ENCODE results near the gene CFAP46.

CFAP46 gene

DNA sequence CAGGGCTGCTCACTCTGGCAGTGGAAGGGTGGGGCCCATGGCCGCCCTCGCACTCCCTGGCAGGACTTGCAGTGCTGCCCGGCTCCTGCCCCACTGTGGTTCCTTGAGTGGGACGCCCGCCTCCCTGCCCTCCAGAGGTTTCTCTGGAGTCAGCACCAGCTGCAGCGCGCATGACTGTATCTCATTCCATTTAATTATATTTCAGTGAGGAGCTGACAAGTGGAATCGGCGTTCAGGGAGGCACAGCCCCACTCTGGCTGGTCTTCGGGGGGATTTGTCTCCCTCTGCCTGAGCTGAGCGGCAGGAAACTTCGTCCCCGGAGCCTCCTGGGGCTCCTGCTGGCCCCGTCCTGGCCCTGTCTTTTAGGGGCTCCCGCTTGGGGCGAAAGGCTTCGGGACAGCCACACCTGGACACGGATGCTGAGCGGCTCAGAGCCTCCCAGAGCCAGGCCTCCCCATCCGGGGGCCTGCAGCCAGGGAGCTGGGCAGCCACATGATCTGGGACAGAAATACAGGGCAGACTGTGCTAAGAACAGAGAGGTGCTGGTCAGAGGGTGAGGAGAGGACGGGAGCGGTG lies 81.2 kb downstream of the CFAP46 start:
- TF ChIP-seq, protein P1, sequence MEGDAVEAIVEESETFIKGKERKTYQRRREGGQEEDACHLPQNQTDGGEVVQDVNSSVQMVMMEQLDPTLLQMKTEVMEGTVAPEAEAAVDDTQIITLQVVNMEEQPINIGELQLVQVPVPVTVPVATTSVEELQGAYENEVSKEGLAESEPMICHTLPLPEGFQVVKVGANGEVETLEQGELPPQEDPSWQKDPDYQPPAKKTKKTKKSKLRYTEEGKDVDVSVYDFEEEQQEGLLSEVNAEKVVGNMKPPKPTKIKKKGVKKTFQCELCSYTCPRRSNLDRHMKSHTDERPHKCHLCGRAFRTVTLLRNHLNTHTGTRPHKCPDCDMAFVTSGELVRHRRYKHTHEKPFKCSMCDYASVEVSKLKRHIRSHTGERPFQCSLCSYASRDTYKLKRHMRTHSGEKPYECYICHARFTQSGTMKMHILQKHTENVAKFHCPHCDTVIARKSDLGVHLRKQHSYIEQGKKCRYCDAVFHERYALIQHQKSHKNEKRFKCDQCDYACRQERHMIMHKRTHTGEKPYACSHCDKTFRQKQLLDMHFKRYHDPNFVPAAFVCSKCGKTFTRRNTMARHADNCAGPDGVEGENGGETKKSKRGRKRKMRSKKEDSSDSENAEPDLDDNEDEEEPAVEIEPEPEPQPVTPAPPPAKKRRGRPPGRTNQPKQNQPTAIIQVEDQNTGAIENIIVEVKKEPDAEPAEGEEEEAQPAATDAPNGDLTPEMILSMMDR (IDR thresholded peaks at IDR 0.05): no peak

DNA sequence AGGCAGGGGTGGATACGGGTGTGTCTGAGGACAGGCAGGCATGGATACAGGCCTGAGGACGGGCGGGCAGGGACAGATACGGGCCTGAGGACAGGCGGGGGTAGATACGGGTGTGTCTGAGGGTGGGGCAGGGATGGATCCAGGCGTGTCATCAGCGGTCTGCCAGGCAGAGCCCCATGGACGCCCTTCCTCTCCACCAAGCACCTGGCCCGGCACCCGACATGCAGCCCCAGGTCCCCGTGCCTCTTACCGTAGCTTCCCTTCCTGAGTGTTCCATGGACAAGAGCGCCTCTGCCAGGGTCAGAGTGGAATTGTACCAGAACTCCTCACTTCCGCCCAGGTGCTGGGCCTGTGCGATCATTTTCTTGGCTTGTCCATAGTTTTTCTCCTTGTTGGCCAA lies 81.8 kb downstream of the CFAP46 start:
- TF ChIP-seq, protein P1 (IDR thresholded peaks at IDR 0.05): no peak

DNA sequence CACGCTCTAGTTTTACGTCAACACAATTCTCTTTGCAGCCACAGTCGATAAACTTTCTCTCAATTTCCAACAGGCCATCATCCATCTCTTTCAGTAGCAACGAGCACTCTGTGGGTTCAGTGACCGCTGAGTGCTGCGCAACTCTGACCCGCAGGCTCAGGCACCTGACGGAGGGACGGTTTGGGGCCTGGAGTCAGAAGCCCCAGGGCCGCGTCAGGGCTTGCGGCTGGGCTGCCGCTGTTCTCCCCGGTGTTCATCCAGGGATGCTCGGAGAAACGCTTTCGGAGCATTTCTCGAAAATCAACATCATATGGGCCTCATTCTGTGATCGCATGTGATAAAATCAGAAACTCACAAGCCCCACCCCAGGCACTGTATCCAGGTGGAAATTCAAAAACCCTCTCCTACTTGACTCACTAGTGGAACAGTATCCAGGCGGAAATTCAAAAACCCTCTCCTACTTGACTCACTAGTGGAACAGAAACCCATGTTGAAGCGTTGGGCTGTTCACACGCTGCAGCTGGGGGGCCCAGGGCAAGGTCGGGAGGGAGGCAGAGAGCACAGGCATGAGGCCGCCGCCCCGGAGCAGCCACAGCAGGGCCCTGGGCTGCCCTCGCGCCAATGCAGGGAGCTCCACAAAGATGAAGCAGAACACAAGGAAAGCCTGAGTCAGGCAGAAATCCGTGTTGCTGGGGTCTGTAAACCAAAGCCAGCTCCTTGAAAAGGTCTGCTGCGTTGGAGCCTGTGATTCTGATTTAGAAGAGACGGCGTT lies 83.1 kb downstream of the CFAP46 start:
- TF ChIP-seq, protein P1 (IDR thresholded peaks at IDR 0.05): no peak

DNA sequence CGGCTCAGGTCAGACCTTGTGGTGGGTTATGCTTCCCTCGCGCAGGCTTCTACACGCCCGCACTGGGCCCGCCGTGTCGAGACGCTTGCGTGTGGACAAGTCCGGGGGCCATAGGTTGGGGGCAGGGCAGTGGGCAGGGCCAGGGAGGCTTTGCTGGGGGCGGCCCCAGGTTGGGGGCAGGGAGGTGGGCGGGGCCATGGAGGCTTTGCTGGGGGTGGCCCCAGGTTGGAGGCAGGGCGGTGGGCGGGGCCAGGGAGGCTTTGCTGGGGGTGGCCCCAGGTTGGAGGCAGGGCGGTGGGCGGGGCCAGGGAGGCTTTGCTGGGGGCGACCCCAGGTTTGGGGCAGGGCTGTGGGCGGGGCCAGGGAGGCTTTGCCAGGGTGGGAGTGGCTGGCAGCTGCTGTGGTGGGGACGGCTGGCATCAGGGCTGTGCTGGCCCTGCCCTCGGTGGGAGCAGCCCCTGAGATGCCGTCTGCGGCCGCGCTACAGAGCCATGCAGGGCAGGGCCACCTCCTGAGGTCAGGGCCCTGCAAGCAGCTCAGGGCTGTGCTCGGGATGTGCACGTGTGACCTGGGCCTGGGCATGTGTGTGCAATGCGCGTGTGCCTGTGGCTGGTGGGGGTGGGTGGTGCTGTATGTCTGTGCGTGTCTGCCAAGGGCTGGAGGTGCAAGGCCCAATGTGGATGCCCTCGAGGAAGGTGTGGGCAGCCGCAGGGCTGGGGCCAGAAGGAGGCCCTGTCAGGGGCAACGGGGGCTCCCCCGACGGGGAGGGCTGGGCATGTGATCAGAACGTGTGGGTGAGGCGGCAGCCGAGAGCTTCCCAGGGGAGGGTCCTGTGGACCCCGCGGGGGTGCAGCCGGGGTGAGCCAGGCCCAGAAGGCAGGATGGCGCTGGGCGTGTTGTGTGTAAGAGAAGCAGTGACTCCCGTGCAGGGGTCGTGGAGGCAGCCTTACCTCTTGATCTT lies 84.0 kb downstream of the CFAP46 start:
- TF ChIP-seq, protein P1 (IDR thresholded peaks at IDR 0.05): no peak

DNA sequence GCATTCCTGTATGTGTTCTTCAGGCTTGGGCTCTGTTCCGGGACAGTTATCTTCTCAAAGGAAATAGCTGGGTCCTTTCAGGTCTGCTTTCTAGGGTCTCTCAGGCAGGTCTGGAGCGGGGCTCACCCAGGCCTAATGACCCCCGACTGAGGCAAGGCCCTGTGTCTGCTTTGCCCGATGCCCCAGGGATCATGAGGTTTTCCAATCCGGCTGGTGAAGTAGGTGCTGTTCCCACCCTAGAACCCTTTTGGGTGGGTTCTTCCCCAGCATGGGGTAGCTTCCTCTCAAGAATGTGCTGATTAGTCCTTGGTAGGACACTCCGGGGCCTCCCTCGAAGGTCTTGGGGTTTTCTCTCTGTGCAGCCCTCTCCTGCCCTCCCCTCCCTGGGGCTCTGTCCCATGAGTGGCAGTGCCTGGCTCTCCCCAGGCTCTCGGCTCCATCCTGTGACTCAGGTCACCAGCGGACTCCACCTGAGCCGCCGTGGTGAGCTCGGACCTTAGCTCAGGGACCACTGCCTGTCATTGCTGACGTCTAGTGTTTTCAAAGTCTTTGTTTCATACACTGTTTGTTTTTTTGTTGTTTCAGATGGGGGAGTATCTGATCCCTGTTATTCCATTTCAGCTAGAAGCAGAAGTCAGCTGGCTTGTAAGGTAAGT lies 85.4 kb downstream of the CFAP46 start:
- TF ChIP-seq, protein P1 (IDR thresholded peaks at IDR 0.05): no peak

DNA sequence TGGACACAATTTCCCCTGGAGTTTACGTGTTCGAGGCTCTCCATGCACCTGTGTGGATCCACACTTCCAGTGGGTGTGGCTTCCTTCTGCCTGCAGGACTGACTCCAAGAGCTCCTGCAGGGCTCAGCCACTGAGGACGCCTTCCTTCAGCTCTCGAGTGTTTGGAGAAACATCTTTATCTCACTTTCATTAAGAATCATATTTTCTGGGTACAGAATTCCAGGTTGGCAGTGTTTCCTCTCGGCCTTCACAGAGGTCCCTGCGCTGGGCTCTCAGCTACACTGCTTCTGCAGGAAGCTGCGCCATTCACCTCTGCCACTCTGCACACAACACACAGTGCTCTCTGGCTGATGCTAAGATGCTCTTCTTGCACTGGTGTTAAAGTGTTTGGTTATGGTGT lies 86.5 kb downstream of the CFAP46 start:
- TF ChIP-seq, protein P1 (IDR thresholded peaks at IDR 0.05): no peak

DNA sequence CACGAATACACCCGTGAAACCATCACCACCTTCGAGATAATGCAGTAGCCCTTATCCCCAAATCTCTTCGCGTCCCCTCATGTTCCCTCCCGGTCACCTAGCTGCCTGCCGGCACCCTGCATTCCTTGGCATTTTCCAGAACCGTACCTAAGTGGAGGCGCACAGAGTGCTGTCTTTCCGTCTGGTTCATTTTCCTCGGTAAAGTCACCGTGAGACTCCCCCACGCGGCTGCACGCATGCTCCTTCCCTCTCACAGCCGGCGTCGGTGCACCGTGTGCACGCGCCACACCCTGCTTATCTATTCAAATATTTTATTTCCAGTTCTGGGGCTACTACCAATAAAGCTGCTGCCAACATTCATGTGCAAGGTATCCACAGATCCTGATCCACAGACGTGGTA lies 90.9 kb downstream of the CFAP46 start:
- TF ChIP-seq, protein P1 (IDR thresholded peaks at IDR 0.05): no peak

Measured in LNCAP (cell line).